IMR-90 (cell line): ENCODE measurements around the gene CSAD. TPM values are rescaled to one million over a fixed set of nuclear protein-coding genes. Genes with fewer than 3 reads are reported as not detected.

Source experiments
- ATAC-seq: fragments of 200-7000 bp; cut with Tn5 transposase; 2 replicates; pipeline ENCODE4 v1.9.1; 2020; ENCODE audit warnings: low read depth, mild to moderate bottlenecking, moderate library complexity
- BruUV-seq: library from RNA; stranded (reverse); fragments of 400-500 nt; replicated peaks from 2 replicates; lab custom pipeline; 2021; lab: Mats Ljungman, UMichigan
- CTCF ChIA-PET: fragments of 300-600 bp; formaldehyde crosslinking; extraction: SDS; loops from one replicate; lab custom pipeline; 2021; ENCODE audit warnings: antibody characterized with exemption; lab: Yijun Ruan, JAX
- POLR2A ChIA-PET: fragments of 300-600 bp; sonication (Branson Sonifier 250); formaldehyde crosslinking; loops from one replicate; lab custom pipeline; 2022; ENCODE audit warnings: antibody characterized with exemption; ENCODE audit not compliant: unreplicated experiment; lab: Charles Lee
- DNase-seq: peaks from one replicate; pipeline ENCODE4 v3.0.0; 2013
- H2AFZ ChIP-seq: replicated peaks from 2 replicates; pipeline ENCODE3; 2013; ENCODE audit warnings: low read length, mild to moderate bottlenecking; ENCODE audit not compliant: poor library complexity
- H2AK5ac ChIP-seq: 2 replicates; pipeline ENCODE4 v1.6.1; 2013; ENCODE audit warnings: low read depth, low read length, inconsistent platforms
- H2AK9ac ChIP-seq: replicated peaks from 2 replicates; pipeline ENCODE3; 2013; ENCODE audit warnings: mild to moderate bottlenecking, low read depth, low read length, moderate library complexity; ENCODE audit not compliant: poor library complexity
- H2BK120ac ChIP-seq: 2 replicates; pipeline ENCODE4 v1.6.1; 2013; ENCODE audit warnings: low read depth, low read length, inconsistent platforms
- H2BK15ac ChIP-seq: 3 replicates; pipeline ENCODE4 v1.6.1; 2013; ENCODE audit warnings: low read depth, low read length, inconsistent platforms
- H2BK20ac ChIP-seq: 2 replicates; pipeline ENCODE4 v1.6.1; 2013; ENCODE audit warnings: low read depth, mild to moderate bottlenecking, inconsistent platforms, low read length, moderate library complexity
- H2BK5ac ChIP-seq: 2 replicates; pipeline ENCODE4 v1.6.1; 2013; ENCODE audit warnings: mild to moderate bottlenecking, low read depth, low read length, inconsistent platforms; ENCODE audit not compliant: poor library complexity, severe bottlenecking
- H3K14ac ChIP-seq: replicated peaks from 2 replicates; pipeline ENCODE4 v1.6.1; 2013; ENCODE audit warnings: low read depth, low read length, inconsistent platforms
- H3K18ac ChIP-seq: 2 replicates; pipeline ENCODE4 v1.6.1; 2013; ENCODE audit warnings: low read depth, low read length, control low read depth
- H3K23ac ChIP-seq: 2 replicates; pipeline ENCODE4 v1.6.1; 2013; ENCODE audit warnings: low read depth, low read length, inconsistent platforms
- H3K27ac ChIP-seq: 2 replicates; pipeline ENCODE4 v1.5.1; 2013; ENCODE audit warnings: mild to moderate bottlenecking, control low read depth, low read length; ENCODE audit not compliant: insufficient read depth
- H3K27me3 ChIP-seq: 2 replicates; pipeline ENCODE4 v1.6.1; 2013; ENCODE audit warnings: low read length; ENCODE audit not compliant: control insufficient read depth, insufficient read depth
- H3K36me3 ChIP-seq: 2 replicates; pipeline ENCODE4 v1.6.1; 2013; ENCODE audit warnings: low read length, mixed read lengths; ENCODE audit not compliant: control insufficient read depth, insufficient read depth
- H3K4ac ChIP-seq: 2 replicates; pipeline ENCODE4 v1.6.1; 2013; ENCODE audit warnings: low read depth, low read length, inconsistent platforms
- H3K4me1 ChIP-seq: 2 replicates; pipeline ENCODE4 v1.6.1; 2013; ENCODE audit warnings: low read length, mixed read lengths; ENCODE audit not compliant: control insufficient read depth, insufficient read depth
- H3K4me2 ChIP-seq: 2 replicates; pipeline ENCODE4 v1.6.1; 2013; ENCODE audit warnings: low read depth, mild to moderate bottlenecking, control low read depth, low read length, moderate library complexity
- H3K4me3 ChIP-seq: 2 replicates; pipeline ENCODE4 v1.5.1; 2013; ENCODE audit warnings: low read depth, mild to moderate bottlenecking, control low read depth, low read length, moderate library complexity; ENCODE audit not compliant: insufficient read depth
- H3K56ac ChIP-seq: 2 replicates; pipeline ENCODE4 v1.6.1; 2013; ENCODE audit warnings: low read length, inconsistent platforms; ENCODE audit not compliant: insufficient read depth; ENCODE audit errors: extremely low read depth
- H3K79me1 ChIP-seq, 2 experiments: 2 replicates each; pipeline ENCODE4 v1.6.1; 2013; ENCODE audit warnings: low read length in 2 of 2, inconsistent platforms in 1 of 2, low read depth in 1 of 2
- H3K9ac ChIP-seq: 2 replicates; pipeline ENCODE4 v1.6.1; 2013; ENCODE audit warnings: low read depth, low read length, control low read depth
- H3K9me1 ChIP-seq: 2 replicates; pipeline ENCODE4 v1.6.1; 2013; ENCODE audit warnings: low read length, inconsistent platforms; ENCODE audit not compliant: insufficient read depth
- H3K9me3 ChIP-seq: 2 replicates; pipeline ENCODE4 v1.6.1; 2013; ENCODE audit warnings: low read length; ENCODE audit not compliant: control insufficient read depth, insufficient read depth
- H4K20me1 ChIP-seq: 2 replicates; pipeline ENCODE4 v1.6.1; 2013; ENCODE audit warnings: low read length, inconsistent platforms; ENCODE audit not compliant: insufficient read depth
- H4K5ac ChIP-seq: 2 replicates; pipeline ENCODE4 v1.6.1; 2013; ENCODE audit warnings: mild to moderate bottlenecking, low read depth, low read length, control low read depth
- H4K8ac ChIP-seq, 2 experiments: 2 replicates each; pipeline ENCODE4 v1.6.1; 2013; ENCODE audit warnings: low read depth in 2 of 2, low read length in 2 of 2, control low read depth in 1 of 2, inconsistent platforms in 1 of 2
- H4K91ac ChIP-seq: 2 replicates; pipeline ENCODE4 v1.6.1; 2013; ENCODE audit warnings: low read depth, low read length, inconsistent platforms; ENCODE audit not compliant: insufficient read depth
- CEBPB ChIP-seq: IDR thresholded peaks from 2 replicates; pipeline ENCODE4 v1.6.1; 2012; ENCODE audit warnings: low read depth, low read length, improper control_type of control experiment
- CHD1 ChIP-seq: IDR thresholded peaks from 2 replicates; pipeline ENCODE4 v1.6.1; 2012; ENCODE audit warnings: low read depth, low read length, improper control_type of control experiment
- MAFK ChIP-seq: IDR thresholded peaks from 2 replicates; pipeline ENCODE4 v1.6.1; 2012; ENCODE audit warnings: low read depth, low read length, improper control_type of control experiment
- MXI1 ChIP-seq: IDR thresholded peaks from 2 replicates; pipeline ENCODE4 v1.6.1; 2012; ENCODE audit warnings: low read depth, mild to moderate bottlenecking, low read length, moderate library complexity, borderline replicate concordance
- RFX5 ChIP-seq: IDR thresholded peaks from 2 replicates; pipeline ENCODE4 v1.8.0; 2012; ENCODE audit warnings: low read depth, mild to moderate bottlenecking, low read length, moderate library complexity
- SMC3 ChIP-seq: fragments of 150-350 bp; IDR thresholded peaks from 2 replicates; pipeline ENCODE4 v1.6.1; 2016; ENCODE audit warnings: low read depth, mild to moderate bottlenecking, antibody characterized with exemption, low read length, moderate library complexity
- WGBS, 2 experiments: methylation state at CpG; one replicate each; pipeline versions ENCODE4 v1.1.5 to v1.1.7; 2013; ENCODE audit warnings: missing lambda C conversion rate in 2 of 2; ENCODE audit not compliant: insufficient read length in 1 of 2; ENCODE audit errors: extremely low coverage in 2 of 2; 5-methylcytosine and 5-hydroxymethylcytosine counted together
- dilution Hi-C: fragments of 300-500 bp; cut with HindIII; formaldehyde crosslinking; loops from one replicate; pipeline ENCODE4 v1.14.3; 2018; ENCODE audit warnings: low sequenced_read_pairs; ENCODE audit not compliant: unreplicated experiment
- in situ Hi-C: fragments of 300-500 bp; cut with MboI; formaldehyde crosslinking; loops from 3 replicates; pipeline ENCODE4 v1.14.3; 2019; ENCODE audit warnings: low sequenced_read_pairs, inconsistent platforms, mixed read lengths
- intact Hi-C: fragments of 100-400 bp; cut with micrococcal nuclease; formaldehyde crosslinking; loops from 2 replicates; pipeline ENCODE4 v1.10.0; 2022
- polyA plus RNA-seq, 3 experiments: library from polyadenylated mRNA; depleted of rRNA; stranded (reverse); fragments of >200 nt; gene quantifications; 2 replicates each; pipeline ENCODE4 v1.2.3, GENCODE V29; 2012; ENCODE audit warnings: low replicate concordance in 1 of 3
- total RNA-seq: library from RNA; depleted of rRNA; stranded (reverse); fragments of >200 nt; gene quantifications from 2 replicates; pipeline ENCODE4 v1.2.3, GENCODE V29; 2012

Gene CSAD
- total and polyA plus RNA-seq, 2 of the 4 experiments (the other 2 are of a cell fraction), result 5.4 to 45.6 TPM

- no peak for TF ChIP-seq CHD1
These were observed 45.1 kb upstream of the CSAD start (continued) for GRCh38 chr12:53225635-53226424.

DNA sequence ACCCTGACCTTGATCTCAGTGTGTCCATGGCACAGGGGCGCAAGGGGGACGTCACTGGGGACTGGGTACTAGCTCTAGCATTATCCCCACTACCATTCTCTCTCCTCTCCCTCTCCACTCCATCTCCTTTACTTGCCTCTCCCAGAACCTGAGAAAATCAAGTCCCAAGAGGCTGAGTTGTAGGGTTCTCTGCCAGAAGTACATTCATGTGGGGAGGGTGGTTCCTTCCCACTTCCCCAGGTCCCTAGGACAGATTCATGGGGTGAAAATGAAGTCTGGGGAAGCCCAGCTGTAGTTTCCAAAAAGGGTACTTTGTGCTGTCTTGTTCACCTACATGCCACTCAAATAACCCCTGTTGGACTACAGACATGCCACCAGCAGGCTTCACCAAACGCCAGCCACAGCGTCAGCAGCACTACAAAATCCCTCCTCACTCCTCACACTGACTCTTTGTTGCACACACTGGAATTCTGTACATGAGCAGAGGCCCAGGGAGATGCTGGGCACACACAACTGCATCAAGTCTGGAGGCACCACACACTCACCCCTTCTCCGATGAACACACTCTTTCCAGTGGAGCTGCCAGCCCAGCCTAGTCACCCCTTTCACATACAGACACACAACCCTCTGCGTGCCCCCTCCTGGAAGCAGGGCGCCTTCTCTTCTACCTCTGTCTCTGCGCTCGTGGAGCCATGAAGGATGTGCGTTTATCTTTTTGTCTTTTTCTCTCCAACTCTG is 44.3 kb upstream of the CSAD start:
- intact Hi-C loops (no loop called here), in situ Hi-C loops (no loop called here), dilution Hi-C loops (no loop called here)
- BruUV-seq, result no TSS peak
- H3K27me3 ChIP-seq, result no peaks in the 10 kb centered on the region
- peaks cover 32% of the 10 kb centered on the region for H3K4me1 ChIP-seq
- no peak overlapping the region for H3K56ac ChIP-seq
- H2BK5ac ChIP-seq, result peak overlapping the region; percentile 7
- CTCF ChIA-PET, result no interaction called here
- H2BK20ac ChIP-seq, result 0 out of 2 replicates have a peak overlapping the region, but pooled peaks have one; percentile 9
- no peak overlapping the region for H3K4me2 ChIP-seq
- H3K9me1 ChIP-seq, result peaks cover 26% of the 10 kb centered on the region
- peak overlapping the region; percentile 71 for H2AK9ac ChIP-seq
- POLR2A ChIA-PET, result no interaction called here
- no peak overlapping the region for H3K23ac ChIP-seq
- 74% methylated on average over 5 of the region's 10 CpGs; no CpG with 5 or more reads in 1 of the 2 experiments for WGBS, 2 experiments
- no peak overlapping the region; the same call in 1 of the 2 replicates for H4K5ac ChIP-seq
- peaks cover 4% of the 10 kb centered on the region; the same call in 1 of the 2 replicates for H3K36me3 ChIP-seq
- peak overlapping the region in 1 of 2 experiments; percentile 42; a peak in 2 of 4 replicates for H4K8ac ChIP-seq
- no peak overlapping the region for H4K91ac ChIP-seq
- peak overlapping the region; percentile 54 for H3K4ac ChIP-seq
- H2AK5ac ChIP-seq, result no peak overlapping the region; the same call in none of the 2 replicates
- H2BK15ac ChIP-seq, result no peak overlapping the region
- peaks cover 4% of the 10 kb centered on the region for H4K20me1 ChIP-seq
- peak overlapping the region; percentile 37; the same call in 1 of the 2 replicates for H3K27ac ChIP-seq
- H3K18ac ChIP-seq, result no peak overlapping the region
- peaks cover 0 to 38% of the 10 kb centered on the region in 2 experiments; a peak in 2 of 4 replicates for H3K79me1 ChIP-seq
- no peak overlapping the region for H2BK120ac ChIP-seq
- no peak for DNase-seq
- H3K9ac ChIP-seq, result no peak overlapping the region
- H3K4me3 ChIP-seq, result no peak overlapping the region
- ATAC-seq, result no peak
- 0 out of 2 replicates have a peak overlapping the region, but pooled peaks have one; percentile 32 for H3K14ac ChIP-seq
- TF ChIP-seq MXI1, result no peak
- no peak for TF ChIP-seq CHD1
- no peak for TF ChIP-seq SMC3
- no peak for TF ChIP-seq RFX5
- TF ChIP-seq MAFK, result no peak
- no peak for TF ChIP-seq CEBPB
- H2AFZ ChIP-seq, result no peak overlapping the region
- H3K9me3 ChIP-seq, result no peaks in the 10 kb centered on the region
